HG02798 (cell line): Measurements from ENCODE around the gene PLLP.

Experiments used
- ATAC-seq: cut with Tn5 transposase; IDR thresholded peaks from one replicate; pipeline ENCODE4 v1.9.1; 2021; ENCODE audit warnings: mild to moderate bottlenecking; ENCODE audit not compliant: unreplicated experiment, poor library complexity

PLLP gene

DNA sequence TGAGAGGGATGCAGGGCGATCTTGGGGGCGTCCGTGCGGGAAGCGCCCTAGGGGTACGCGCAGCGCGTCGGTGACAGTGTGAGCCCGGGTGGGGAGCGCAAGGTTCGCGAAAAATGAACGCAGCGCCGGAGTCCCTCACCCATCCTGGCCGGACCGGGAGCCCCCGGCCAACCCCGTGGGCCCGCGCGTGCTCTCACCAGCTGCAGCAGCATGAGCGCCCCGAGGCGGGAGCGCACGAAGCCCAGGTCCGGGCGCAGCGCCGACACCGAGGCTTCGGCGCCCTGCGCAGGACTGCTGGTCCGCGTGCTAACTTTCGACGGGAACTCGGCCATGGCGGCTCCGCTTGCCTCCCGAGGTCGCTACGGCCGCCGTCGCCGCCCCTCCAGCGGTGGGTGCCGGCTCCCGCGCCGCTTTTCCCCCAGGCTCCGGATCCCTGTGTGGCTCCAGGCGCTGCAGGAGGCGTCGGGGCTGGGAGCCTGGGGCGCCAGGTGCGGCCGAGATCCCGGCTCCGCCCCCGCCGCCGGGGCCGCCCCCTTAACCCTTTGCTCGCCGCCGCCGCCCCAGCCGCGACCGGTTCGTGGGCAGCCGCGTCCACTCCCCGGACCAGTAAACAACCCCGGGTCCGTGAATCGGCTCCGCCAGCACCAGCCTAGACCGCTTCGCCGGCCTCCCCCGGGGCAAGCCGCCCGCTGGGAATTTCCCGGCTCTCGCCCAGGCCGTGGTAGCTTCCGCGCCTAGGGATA lies at the start of gene PLLP:
TSS of gene PLLP (minus strand) at position 464 of the 743 bp plus-strand sequence. CDS start at position 332, 132 bp downstream.
- no peak for ATAC-seq

DNA sequence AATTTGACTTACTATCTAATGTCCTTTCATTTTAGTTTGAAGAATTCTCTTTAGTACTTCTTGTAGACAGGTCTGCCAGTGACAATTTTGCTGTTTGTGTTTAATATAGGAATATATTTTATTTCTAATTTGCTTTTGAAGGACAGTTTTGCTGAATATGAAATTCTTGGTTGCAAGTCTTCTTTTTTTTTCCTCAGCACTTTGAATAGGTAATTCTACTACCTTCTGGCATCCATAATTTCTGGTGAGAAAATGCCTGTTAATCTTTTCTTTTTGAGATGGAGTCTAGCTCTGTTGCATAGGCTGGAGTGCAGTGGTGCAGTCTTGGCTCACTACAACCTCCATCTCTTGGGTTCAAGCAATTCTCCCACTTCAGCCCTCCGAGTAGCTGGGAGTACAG lies 48.9 kb upstream of the PLLP start:
- ATAC-seq: no peak

- ATAC-seq: no peak
Measured at GRCh38 chr16:57331355-57331754, 46.9 kb upstream of the PLLP start.

DNA sequence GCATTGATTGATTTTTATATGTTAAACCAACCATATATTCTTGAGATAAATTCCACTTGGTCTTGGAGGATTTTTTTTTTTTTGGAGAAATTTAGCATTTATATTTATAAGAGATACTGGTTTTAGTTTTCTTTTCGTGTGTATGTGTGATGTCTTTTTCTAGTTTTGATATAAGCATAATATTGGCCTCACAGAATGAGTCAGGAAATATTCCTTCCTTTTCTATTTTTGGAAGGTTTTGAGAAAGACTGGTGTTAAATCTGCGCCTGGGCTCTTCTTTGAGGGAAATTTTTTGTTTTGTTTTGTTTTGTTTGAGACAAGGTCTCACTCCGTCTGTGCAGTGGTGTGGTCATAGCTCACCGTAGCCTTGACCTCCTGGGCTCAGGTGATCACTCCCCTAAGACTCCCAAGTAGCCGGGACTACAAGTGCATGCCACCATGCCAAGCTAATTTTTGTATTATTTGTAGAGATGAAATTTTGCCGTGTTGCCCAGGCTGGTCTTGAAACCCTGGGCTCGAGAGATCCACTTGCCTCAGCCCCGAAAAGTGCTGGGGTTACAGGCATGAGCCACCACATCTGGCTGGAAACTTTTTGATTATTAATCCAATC lies 45.4 kb upstream of the PLLP start:
- ATAC-seq: no peak

GRCh38 chr16:57325458-57325857 lies 41.0 kb upstream of the PLLP start:
- no peak for ATAC-seq

DNA sequence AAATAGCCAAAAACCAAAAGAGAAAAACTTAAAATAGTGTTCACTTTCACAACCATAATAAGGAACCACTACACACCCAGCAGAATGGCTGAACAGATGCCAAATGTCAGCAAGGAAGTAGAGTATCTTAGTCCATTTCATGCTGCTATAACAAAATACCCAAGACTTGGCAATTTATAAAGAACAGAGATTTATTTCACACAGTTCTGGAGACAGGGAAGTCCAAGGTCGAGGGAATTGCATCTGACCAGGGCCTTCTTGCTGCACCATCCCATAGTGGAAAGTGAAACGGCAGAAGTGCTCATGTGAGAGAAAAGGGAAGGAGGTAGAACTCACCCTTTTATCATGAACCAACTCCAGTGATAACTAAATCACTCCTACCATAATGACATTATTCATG lies 40.3 kb upstream of the PLLP start:
- ATAC-seq: no peak

DNA sequence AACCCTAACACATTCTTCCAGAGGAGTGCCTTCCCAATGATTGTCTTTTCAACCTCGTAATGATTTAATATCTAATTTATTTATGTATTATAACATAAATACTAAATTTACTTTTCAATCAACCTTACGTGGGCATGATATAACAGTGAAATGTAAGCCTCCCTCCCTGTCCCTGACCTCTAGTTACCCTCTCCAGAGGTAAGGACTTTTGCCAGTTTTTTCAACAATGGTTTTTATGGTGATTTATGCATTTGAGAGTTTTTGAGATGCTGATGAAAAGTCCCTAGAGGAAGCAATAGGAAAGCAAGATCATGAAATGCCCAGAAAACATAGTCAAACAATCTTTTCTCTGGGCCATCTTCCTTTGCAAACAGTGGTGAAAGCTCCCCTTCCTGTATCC lies 35.2 kb upstream of the PLLP start:
- no peak for ATAC-seq

- no peak for ATAC-seq
Measured at GRCh38 chr16:57318240-57318970, 33.9 kb upstream of the PLLP start.

- ATAC-seq: no peak
Measured at GRCh38 chr16:57316390-57317017, 32.0 kb upstream of the PLLP start.

DNA sequence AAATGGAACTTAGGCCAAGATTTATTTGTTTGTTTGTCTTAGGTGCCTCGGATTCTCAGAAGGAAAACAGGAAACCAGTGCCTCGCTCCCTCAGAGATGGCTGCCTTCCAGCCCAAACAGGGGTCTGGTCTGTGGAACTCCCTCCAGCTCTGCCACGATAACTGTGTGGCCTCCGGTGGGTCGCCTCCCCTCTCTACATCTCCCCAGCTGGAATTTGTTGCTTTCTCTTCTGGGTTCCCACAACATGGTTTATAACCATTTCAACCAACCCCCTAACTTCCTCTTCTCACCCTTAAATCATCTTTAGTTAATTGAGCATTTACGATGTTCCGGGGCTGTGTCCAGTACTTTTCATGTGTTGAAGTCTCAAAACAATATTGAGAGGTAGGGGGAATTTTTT lies 30.9 kb upstream of the PLLP start:
- no peak for ATAC-seq

- ATAC-seq: no peak
Measured at GRCh38 chr16:57314161-57314785, 29.8 kb upstream of the PLLP start.

GRCh38 chr16:57313509-57313908 lies 29.0 kb upstream of the PLLP start:
- ATAC-seq: no peak

GRCh38 chr16:57310801-57311200 lies 26.3 kb upstream of the PLLP start:
- ATAC-seq: no peak

DNA sequence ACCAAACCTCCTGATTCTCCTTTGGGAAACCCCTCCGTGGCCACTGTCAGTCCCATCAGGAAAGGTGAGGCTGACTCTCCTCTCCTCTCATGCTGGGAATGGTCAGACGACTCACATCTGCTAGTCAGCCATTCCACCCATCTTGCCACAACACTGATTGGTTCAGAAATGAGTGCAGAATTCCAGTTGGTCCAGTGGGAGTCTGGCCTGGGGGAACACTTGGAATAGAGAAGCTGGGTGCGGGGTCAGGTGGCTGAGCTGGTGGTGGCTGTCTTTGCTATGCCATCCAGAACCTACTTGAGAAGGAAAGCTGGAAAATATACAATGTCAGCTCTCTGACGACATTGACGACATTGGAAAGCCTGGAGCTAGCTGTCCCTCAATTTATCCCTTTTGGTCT lies 23.6 kb upstream of the PLLP start:
- no peak for ATAC-seq

GRCh38 chr16:57307365-57307764 lies 22.9 kb upstream of the PLLP start:
- no peak for ATAC-seq

DNA sequence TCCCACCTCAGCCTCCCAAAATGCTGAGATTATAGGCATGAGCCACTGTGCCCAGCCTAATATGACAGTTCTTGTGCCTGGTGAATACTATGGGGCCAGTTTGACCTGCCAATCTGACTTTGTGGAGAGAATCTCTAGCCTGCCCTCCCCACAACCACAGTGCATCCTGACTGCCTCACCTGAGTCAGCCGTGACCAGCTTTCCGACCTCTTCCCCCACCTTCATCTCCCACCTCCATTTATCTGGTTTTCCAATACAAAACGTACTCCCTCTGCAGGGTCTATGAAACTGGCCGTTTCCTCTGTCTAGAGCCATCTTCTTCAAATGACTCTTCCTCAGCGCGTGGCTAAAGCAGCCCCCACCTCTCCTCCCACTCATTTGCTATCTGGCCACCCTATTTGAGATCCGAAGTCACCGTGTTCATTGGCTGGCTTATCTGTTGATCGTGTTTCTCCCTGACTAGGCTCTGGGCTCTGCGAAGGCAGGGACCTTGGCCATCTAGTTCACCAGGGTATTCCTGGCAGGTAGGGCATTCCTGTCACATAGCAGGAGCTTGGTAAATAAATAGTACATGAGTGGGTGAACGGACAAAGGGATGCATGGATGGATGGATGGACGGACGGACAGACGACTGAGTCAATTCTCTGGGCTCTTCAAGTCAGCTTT lies 22.3 kb upstream of the PLLP start:
- no peak for ATAC-seq

- no peak for ATAC-seq
Measured at GRCh38 chr16:57305159-57305811, 20.8 kb upstream of the PLLP start.

- no peak for ATAC-seq
Measured at GRCh38 chr16:57304169-57305061, 19.9 kb upstream of the PLLP start.

GRCh38 chr16:57303910-57304168 lies 19.4 kb upstream of the PLLP start:
- ATAC-seq: no peak
